Dedifferentiated amniotic fluid mesenchymal stem cell (primary cell): ENCODE data around the gene LRWD1.
"Not testable (repeated sequence)": the region's sequence is repeated elsewhere in the genome, so short reads cannot be mapped to it uniquely, and the experiment has no call there.

ENCODE experiments used
- DNase-seq: peaks from one replicate; pipeline ENCODE4 v3.0.0-alpha.2; 2016; ENCODE audit errors: extremely low spot score

LRWD1 gene

DNA sequence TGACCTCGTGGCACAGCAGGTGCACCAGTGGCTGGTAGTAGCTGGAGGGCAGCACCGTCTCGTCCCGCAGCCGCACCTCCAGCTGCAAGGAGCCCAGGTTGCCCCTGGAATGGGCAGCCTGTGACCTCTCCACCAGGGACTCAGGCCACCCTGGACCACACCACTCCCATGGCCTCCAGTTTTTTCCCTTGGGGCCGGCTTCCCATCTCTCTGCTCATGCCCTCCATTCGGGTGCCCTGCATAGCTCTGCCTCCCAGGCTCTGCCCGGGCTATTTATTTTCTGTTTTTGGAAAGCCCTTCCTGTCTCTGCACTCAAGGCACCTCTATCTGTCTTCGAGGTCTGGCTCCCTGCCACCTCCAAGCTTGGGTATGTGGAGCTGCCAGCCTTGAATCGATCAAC, 32.1 kb downstream of the LRWD1 start:
- DNase-seq: not testable (repeated sequence)

DNA sequence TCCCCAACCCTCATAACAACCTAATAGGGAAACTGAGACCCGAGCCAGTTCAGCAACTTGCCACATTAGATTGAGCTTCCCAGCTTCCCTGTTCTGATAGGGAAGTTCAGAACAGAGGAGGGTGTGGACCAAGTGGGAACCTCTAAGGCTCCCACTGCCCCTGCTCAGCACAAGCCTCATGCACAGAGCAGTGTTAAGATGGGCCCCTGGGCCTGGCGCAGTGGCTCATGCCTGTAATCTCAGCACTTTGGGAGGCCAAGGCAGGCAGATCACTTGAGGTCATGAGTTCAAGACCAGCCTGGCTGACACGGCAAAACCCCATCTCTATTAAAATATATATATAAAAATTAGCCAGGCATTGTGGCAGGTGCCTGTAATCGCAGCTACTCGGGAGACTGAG, 32.5 kb downstream of the LRWD1 start:
- not testable (repeated sequence) for DNase-seq

DNA sequence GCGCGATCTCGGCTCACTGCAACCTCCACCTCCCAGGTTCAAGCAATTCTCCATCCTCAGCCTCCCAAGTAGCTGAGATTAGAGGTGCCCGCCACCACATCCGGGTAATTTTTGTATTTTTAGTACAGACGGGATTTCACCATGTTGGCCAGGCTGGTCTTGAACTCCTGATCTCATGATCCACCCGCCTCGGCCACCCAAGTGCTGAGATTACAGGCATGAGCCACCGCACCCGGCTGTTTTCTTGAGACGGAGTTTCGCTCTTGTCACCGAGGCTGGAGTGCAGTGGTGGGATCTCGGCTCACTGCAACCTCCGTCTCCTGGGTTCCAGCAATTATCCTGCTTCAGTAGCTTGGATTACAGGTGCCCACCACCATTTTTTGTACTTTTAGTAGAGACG, 33.5 kb downstream of the LRWD1 start:
- DNase-seq: not testable (repeated sequence)

DNA sequence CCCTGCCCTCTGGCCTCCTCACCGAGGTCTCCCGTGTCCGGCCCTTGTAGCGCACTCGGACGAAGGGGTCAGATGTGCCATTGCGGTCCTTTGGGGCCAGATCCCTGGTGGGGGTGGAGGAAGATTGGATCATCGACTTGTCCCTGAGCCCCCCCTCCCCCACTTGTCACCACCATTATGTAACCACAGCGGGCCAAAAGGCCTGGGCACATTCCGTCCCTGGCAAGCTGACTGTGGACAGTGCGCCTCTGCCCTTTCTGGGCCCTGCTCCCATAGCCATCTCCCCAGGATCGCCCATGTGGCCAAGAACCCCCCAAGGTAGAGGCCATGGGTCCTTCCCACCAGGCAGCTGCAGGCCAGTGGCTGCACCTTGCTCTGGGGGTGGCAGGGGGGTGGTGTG, 38.4 kb downstream of the LRWD1 start:
- not testable (repeated sequence) for DNase-seq

DNA sequence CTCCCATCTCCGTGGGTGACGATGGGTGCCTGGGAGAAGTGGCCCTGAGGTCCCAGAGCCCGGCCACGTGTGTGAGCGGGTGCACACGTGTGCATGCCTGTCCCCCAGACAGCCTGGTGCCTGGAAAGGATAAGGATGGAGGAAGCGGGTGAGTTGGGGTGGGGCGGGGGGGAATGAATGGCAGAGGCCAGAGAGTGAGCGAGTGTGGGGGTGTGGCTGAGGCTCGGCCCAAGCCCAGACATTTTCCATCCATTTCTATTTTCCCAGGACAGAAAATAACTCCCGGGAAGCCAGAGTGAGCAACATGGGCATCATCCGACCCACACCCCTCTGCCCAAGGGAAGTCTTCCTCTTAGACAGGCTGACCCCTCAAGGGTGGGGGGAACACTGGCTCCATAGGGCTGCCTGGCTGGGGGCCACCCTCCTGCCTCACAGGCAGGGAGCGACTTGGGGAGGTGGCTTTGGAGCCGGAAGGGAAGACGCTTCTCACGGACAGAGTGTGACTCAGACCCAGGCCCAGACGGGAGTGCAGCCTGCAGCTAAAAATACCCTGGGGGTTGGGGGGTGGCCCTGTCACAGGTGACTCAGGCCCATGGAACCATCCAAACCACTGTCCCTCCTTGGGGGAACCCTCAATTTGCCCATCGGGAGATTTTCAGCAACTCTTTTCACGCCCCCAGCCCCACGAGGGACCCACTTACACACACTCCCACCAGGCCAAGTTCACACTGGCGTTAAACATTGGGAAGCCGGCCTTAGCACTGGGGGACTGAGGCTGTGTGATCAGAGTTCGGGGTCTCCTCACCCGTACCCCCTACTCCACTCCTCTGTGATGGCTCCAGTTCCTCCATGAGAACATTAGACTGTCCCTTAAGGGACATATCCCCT, 40.8 kb downstream of the LRWD1 start:
- DNase-seq: not testable (repeated sequence)

DNA sequence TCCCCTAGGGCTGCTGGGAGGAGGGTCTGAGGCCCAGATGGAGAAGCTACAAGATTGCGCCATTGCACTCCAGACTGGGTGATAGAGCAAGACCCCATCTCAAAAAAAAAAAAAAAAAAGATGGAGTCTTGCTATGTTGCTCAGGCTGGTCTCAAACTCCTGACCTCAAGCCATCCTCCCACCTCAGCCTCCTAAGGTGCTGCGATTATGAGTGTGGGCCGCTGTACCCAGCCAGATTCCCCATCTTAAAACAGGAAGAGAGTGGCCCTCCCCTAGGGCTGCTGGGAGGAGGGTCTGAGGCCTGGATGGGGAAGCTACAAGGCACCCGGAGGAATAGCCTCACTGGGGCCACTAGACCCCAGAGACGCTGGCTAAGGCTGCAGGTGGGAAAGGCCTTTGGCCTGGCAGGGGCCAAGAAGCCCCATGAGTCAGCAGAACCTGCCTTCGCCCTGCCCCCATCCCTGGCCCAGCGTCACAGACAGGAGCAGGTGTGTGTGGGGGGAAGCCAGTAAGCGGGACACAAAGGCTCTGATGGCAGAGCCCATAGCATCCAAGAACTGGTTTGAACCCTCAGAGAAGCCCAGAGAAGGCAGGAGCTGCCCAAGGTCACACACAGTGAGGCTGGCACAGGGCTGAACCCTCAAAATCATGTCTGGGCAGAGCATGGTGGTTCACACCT, 42.8 kb downstream of the LRWD1 start:
- not testable (repeated sequence) for DNase-seq

DNA sequence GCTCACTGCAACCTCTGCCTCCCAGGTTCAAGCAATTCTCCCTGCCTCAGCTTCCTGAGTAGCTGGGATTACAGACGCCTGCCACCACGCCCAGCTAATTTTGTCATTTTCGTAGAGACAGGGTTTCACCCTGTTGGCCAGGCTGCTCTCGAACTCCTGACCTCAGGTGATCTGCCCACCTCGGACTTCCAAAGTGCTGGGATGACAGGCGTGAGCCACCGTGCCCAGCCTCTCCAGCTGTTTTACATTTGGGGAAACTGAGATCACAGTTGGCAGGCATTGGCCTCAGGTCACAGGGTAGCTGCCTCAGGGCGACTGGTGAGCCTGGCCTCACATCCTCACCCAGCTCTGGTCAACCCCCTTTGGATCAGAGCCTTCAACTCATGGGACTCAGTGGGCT, 45.8 kb downstream of the LRWD1 start:
- not testable (repeated sequence) for DNase-seq

DNA sequence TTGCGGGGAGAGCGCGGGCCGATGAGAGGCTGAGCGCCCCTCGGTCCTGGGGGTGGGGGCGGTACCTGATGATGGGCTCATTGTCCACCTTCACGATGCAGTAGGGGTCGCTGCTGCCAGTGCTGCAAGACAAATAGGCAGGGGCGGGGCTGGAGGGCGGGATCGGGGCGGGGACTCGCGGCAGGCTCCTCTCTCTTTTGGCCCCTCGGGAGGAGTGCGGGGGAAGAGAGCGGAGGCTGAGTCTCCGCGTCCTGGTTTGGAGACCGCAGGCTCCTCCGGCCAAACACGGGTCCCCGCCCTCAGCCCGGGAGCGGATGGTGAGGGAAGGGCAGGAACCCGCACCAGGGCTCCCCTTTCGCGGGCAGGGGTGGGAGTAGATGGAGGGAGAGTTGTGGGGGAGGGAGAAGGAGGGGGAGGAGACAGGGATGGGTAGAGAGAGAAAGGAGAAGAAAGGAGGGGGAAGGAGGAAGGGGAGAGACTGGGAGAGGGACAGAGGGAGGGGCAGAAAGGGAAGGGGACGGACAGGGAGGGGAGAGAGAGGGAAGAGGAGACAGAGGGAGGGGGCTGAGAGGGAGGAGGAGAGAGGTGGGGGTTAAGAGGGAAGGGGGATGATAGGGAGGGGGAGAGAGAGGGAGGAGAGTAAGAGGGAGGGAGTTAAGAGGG, 47.2 kb downstream of the LRWD1 start:
- not testable (repeated sequence) for DNase-seq

DNA sequence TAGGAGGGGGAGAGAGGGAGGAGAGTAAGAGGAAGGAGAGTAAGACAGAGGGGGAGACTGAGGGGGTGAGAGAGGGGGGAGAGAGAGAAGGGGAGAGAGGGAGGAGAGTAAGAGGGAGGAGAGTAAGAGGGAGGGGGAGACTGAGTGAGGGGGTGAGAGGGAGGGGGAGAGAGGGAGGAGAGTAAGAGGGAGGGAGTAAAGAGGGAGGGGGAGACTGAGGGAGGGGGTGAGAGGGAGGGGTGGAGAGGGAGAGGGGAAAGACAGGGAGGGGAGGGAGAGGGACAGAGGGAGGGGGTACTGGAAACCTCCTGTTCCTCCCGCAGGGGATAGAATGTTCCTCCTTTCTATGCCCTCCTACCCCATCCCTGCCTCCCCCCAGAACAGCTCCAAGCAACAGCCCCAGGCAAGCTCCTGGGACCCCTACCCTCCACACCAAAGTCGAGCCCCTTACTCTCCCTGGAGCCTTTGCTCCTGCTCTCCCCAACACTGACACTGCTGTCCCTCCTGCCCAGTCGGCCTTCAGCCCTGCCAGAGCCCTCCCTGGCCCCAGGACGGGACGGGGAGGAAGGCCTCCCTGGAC, 47.9 kb downstream of the LRWD1 start:
- peak; percentile 36 for DNase-seq

DNA sequence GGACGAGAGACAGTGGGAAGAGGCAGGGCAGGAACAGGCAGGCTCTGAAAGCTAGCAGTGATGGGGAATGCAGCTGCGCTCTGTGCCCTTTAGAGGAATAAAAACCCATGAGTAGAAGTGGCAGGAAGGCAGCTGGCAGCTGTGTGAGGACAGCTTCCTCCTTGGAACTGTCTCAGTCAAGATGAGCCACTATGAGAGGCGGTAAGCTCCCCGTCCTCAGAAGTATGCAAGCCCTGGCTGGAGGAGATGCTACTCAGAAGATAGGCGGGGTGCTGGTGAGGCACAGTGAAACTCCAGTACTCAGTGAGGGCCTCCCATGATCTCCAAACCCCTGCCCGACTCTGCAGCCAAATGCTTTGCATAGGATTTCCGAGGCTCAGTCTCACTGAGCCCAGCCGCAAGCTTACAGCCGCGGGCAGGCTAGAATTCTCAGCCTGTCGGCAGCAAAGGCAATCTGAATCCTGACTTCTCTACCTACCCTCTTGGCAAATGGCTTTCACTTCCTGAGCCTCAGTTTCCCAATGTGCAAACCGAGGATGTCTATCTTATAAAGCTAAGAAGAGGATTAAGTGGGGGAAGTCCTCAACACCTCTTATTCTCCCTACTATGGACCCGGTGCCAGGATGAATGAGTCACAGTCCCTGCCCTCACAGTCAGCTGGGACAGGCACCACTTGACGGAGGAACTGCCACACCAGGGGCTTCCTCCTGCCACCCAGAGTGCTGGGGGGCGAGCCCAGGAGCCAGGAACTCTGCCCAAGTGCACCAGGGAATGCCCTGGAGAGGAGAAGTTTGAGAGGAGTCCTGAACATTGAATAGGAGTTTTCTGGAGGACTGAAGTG, 50.3 kb downstream of the LRWD1 start:
- DNase-seq: not testable (repeated sequence)

DNA sequence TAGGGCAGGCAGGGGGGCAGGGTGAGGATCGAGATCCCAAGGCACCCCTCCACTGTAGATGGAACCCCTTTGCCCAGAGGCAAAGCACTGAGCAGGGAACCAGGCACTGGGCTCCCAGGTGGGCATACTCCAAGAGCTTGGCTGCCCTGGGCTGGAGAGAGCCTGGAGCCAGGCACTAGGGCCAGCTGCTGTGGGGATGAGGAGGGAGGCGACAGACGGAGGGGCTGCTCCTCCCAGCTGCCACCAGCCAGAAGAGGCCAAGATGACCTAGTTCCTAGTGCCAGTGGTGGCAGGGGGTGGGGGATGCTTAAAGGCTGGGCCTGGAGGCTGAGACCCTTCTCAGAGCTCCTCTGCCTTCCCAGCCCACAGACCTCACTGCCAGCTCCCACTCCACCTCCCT, 51.1 kb downstream of the LRWD1 start:
- not testable (repeated sequence) for DNase-seq

DNA sequence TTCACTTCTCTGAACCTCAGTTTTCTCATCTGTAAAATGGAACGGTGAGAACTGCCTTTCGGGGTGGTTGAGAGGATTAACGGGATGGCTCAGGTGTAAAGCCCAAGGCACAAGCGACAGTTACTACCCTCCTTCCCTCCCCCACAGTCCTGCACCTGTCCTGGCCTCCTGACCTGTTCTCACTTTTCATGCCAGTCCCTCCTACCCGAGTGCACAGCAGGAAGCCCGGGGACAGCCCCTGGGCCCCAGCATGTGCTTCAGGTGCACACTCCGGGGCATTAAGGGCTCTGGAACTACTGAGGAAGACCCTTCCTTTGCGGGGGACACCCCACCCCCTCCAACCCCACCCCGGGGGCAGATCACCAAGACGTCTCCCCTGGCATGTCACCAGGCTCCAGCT, 52.2 kb downstream of the LRWD1 start:
- DNase-seq: not testable (repeated sequence)

DNA sequence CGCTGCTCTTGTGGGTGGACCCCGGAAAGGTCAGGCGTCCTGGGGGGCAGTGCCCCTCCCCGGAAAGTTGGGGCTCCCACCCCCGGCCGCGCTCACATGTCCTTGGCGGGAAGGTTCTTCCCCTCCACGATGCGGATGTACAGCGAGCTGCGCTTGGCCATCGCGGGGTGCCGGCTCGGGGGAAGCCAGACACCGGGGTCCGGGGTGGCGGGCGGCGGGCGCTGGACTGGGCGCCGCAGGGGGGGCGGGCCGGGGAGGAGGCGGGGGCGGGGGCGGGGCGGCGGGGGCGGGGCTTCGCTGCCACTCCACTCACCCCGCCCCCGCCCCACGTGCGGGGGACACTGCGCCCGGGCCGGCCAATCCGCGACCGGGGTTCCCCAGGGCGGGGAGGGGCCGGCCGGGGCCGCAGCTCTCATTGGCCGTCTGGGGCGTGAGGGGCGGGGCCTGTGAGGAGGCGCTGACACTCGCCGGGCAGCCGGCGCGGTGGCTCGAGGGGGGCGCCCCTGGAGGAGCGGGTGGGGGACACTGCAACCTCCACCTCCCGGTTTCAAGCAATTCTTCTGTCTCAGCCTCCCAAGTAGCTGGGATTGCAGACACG, 52.9 kb downstream of the LRWD1 start, which contains the start of gene RASA4B:
TSS of gene RASA4B (minus strand) at position 228 of the 598 bp plus-strand sequence. CDS start at position 161, 67 bp downstream.
- not testable (repeated sequence) for DNase-seq

DNA sequence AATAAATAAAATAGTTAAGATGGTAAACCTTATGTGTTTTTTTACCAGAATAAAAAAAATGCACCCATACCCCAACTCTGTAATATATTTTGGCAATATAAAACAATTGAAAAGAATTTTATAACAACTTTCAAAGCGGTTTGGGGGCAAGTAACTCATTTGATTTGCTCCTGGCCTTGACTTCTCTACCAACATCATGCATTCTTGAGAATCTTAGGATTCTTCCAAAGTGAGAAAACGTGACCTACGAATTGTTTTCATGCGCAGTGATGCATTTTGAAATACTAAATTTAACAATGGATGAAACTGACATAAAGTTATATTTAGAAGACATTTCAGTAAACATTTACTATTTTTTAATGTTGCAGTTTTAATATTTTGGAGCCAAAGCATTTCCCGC, 56.0 kb downstream of the LRWD1 start:
- not testable (repeated sequence) for DNase-seq
